ENCODE results near the gene STRN3. TPM values are rescaled to one million over a fixed set of nuclear protein-coding genes. Genes with fewer than 3 reads are reported as not detected.

Gene STRN3
- total RNA-seq, 1 experiment from 2014 or later, result 44.2 TPM

DNA sequence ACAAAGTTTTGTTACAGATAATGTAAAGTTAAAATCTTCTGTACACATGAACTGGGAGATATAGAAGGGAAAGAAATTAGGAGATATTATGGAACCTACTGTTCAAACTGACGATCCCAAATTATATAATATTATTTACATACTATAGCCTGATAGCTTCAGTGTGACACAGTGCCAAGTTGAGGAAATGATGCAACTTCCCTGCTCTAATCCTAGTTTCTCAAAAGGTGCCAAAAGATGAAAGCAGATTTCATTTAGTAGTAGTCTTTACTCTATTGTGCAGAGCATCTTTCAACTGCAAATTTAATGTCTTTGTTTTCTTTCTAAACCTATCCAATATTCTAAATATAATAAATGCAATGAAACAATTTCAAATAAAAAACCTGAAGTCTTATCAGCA is 104.9 kb downstream of the STRN3 start:
- Histone ChIP-seq H3K9me3 (ENCODE audit: low read depth, low read length, poor library complexity, severe bottlenecking) (no peaks in the 10 kb centered on the region), H3K4me1 (ENCODE audit: insufficient read depth, low read length, poor library complexity, severe bottlenecking) (peaks cover 59% of the 10 kb centered on the region), H3K4me3 (ENCODE audit: low read depth, low read length, poor library complexity, severe bottlenecking) (no peak overlapping the region), H3K36me3 (ENCODE audit: insufficient read depth, low read length, poor library complexity, severe bottlenecking) (no peaks in the 10 kb centered on the region), H3K27me3 (replicated peaks; ENCODE audit: insufficient read depth, low read depth, low read length, poor library complexity) (no peaks in the 10 kb centered on the region), H3K27ac (ENCODE audit: low read depth, low read length, poor library complexity, severe bottlenecking) (peak overlapping the region; percentile 77)
- ChIA-PET CTCF (no interaction called here), POLR2A (ENCODE audit: low non-redundant PET) (interaction anchor here (0.7 kb wide), 1 partner anchor 23 kb away, joined by 3 read pairs; no protein-coding TSS in a partner anchor)
- BruUV-seq (replicated peaks), result no TSS peak
- intact Hi-C loops (cut with micrococcal nuclease; ENCODE audit: unreplicated experiment), result no loop called here
- peak; percentile 74 for DNase-seq (ENCODE audit: low spot score)
- no peak for TF ChIP-seq EZH2 (IDR thresholded peaks at IDR 0.05; ENCODE audit: borderline replicate concordance, low read depth, low read length, poor library complexity, severe bottlenecking)
- TF ChIP-seq, protein P1, sequence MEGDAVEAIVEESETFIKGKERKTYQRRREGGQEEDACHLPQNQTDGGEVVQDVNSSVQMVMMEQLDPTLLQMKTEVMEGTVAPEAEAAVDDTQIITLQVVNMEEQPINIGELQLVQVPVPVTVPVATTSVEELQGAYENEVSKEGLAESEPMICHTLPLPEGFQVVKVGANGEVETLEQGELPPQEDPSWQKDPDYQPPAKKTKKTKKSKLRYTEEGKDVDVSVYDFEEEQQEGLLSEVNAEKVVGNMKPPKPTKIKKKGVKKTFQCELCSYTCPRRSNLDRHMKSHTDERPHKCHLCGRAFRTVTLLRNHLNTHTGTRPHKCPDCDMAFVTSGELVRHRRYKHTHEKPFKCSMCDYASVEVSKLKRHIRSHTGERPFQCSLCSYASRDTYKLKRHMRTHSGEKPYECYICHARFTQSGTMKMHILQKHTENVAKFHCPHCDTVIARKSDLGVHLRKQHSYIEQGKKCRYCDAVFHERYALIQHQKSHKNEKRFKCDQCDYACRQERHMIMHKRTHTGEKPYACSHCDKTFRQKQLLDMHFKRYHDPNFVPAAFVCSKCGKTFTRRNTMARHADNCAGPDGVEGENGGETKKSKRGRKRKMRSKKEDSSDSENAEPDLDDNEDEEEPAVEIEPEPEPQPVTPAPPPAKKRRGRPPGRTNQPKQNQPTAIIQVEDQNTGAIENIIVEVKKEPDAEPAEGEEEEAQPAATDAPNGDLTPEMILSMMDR (conservative IDR thresholded peaks at IDR 0.05; ENCODE audit: low read depth, low read length), result no peak

DNA sequence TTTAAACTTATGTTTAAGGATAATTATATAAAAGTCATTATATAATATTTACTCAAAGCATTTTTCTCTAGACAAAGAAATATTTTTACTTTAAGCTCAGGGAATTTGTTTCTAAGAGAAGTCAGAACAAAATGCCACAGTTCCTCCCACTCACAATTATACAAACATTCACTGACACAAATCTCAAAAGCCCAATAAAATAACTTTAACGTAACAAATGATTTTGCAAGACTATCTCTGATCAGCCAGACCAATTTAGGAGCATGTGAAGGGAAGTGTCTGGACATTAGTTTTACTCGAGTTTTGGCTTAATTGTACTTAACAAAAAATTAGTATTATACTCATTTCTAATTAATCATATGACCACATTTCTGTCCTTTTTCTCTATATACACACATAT is 110.6 kb downstream of the STRN3 start:
- Histone ChIP-seq H3K4me3 (ENCODE audit: low read depth, low read length, poor library complexity, severe bottlenecking) (no peak overlapping the region), H3K27me3 (replicated peaks; ENCODE audit: insufficient read depth, low read depth, low read length, poor library complexity) (no peaks in the 10 kb centered on the region), H3K36me3 (ENCODE audit: insufficient read depth, low read length, poor library complexity, severe bottlenecking) (peaks cover 15% of the 10 kb centered on the region), H3K9me3 (ENCODE audit: low read depth, low read length, poor library complexity, severe bottlenecking) (no peaks in the 10 kb centered on the region), H3K27ac (ENCODE audit: low read depth, low read length, poor library complexity, severe bottlenecking) (peak overlapping the region; percentile 14), H3K4me1 (ENCODE audit: insufficient read depth, low read length, poor library complexity, severe bottlenecking) (peaks cover 37% of the 10 kb centered on the region)
- POLR2A ChIA-PET (ENCODE audit: low non-redundant PET), result no interaction called here
- intact Hi-C loops (cut with micrococcal nuclease; ENCODE audit: unreplicated experiment), result no loop called here
- DNase-seq (ENCODE audit: low spot score), result peak; percentile 21
- CTCF ChIA-PET, result no interaction called here
- TF ChIP-seq, protein P1 (conservative IDR thresholded peaks at IDR 0.05; ENCODE audit: low read depth, low read length), result no peak
- no peak for TF ChIP-seq EZH2 (IDR thresholded peaks at IDR 0.05; ENCODE audit: borderline replicate concordance, low read depth, low read length, poor library complexity, severe bottlenecking)
- BruUV-seq (replicated peaks), result no TSS peak

DNA sequence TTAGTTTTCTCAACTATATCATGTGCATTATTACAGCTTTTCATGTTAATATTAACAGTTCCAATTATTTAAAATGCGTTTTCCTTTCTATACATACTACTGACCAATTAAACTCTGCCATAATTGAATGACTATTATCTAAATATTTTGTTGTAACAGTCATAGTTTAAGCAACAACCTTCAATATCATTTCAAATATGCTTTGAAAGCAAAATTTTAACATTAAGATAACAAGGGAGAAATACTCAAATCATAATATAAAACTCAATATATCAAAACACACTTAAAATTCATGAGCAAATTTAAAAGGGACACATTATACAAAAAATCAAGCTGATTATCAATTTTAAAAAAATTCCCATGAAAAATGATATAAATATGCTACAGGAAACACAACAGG is 111.4 kb downstream of the STRN3 start:
- no peaks in the 10 kb centered on the region for H3K9me3 ChIP-seq (ENCODE audit: low read depth, low read length, poor library complexity, severe bottlenecking)
- H3K27ac ChIP-seq (ENCODE audit: low read depth, low read length, poor library complexity, severe bottlenecking), result no peak overlapping the region
- no peak overlapping the region for H3K4me3 ChIP-seq (ENCODE audit: low read depth, low read length, poor library complexity, severe bottlenecking)
- H3K4me1 ChIP-seq (ENCODE audit: insufficient read depth, low read length, poor library complexity, severe bottlenecking), result peaks cover 30% of the 10 kb centered on the region
- TF ChIP-seq, protein P1 (conservative IDR thresholded peaks at IDR 0.05; ENCODE audit: low read depth, low read length), result no peak
- no peak for TF ChIP-seq EZH2 (IDR thresholded peaks at IDR 0.05; ENCODE audit: borderline replicate concordance, low read depth, low read length, poor library complexity, severe bottlenecking)
- CTCF ChIA-PET, result no interaction called here
- no TSS peak for BruUV-seq (replicated peaks)
- intact Hi-C loops (cut with micrococcal nuclease; ENCODE audit: unreplicated experiment), result no loop called here
- no peaks in the 10 kb centered on the region for H3K27me3 ChIP-seq (replicated peaks; ENCODE audit: insufficient read depth, low read depth, low read length, poor library complexity)
- POLR2A ChIA-PET (ENCODE audit: low non-redundant PET), result no interaction called here
- no peak for DNase-seq (ENCODE audit: low spot score)
- peaks cover 20% of the 10 kb centered on the region for H3K36me3 ChIP-seq (ENCODE audit: insufficient read depth, low read length, poor library complexity, severe bottlenecking)
